Ascending aorta (tissue), 2 donors: ENCODE results near the gene RIF1. TPM values are rescaled to one million over a fixed set of nuclear protein-coding genes. Genes with fewer than 3 reads are reported as not detected.

Source experiments
- DNase-seq, 2 donors: peaks; one replicate each; pipeline ENCODE4 v3.0.0-alpha.2; 2019; ENCODE audit warnings: low spot score in 2 of 2
- H3K27ac ChIP-seq, 2 donors: fragments of 200-600 bp; sonication (generic); one replicate each; pipeline ENCODE4 v1.5.1; 2016 to 2017; ENCODE audit warnings: mild to moderate bottlenecking in 1 of 2
- H3K27me3 ChIP-seq: fragments of 200-600 bp; sonication (generic); one replicate; pipeline ENCODE4 v1.5.1; 2017
- H3K36me3 ChIP-seq, 2 donors: fragments of 200-600 bp; sonication (generic); one replicate each; pipeline ENCODE4 v1.5.1; 2016
- H3K4me1 ChIP-seq, 2 donors: fragments of 200-600 bp; sonication (generic); one replicate each; pipeline ENCODE4 v1.5.1; 2016 to 2017; ENCODE audit warnings: mild to moderate bottlenecking in 1 of 2
- H3K4me3 ChIP-seq, 2 donors: fragments of 200-600 bp; sonication (generic); one replicate each; pipeline ENCODE4 v1.5.1; 2016 to 2017; ENCODE audit warnings: mild to moderate bottlenecking in 1 of 2
- H3K9me3 ChIP-seq, 2 donors: fragments of 200-600 bp; sonication (generic); one replicate each; pipeline ENCODE4 v1.5.1; 2016
- CTCF ChIP-seq, 3 experiments: fragments of 200-600 bp in 2 of 3; fragments of 450-650 bp in 1 of 3; sonication (generic) in 2 of 3; IDR thresholded peaks; one replicate each; pipeline ENCODE4 v1.5.1; 2016 to 2019; ENCODE audit warnings: antibody characterized with exemption in 3 of 3, mild to moderate bottlenecking in 1 of 3, moderate library complexity in 1 of 3
- intact Hi-C: fragments of 100-400 bp; cut with DNase I; formaldehyde crosslinking; loops from one replicate; pipeline ENCODE4 v1.15.1; 2023
- total RNA-seq: library from RNA; depleted of rRNA; stranded (reverse); fragments of >200 nt; gene quantifications from one replicate; pipeline ENCODE4 v1.1.0, GENCODE V29; 2016

RIF1 gene
- total RNA-seq, 1 donor from 2014 or later, result 10.7 TPM

- TF ChIP-seq CTCF (IDR thresholded peaks at IDR 0.05), result no peak
- Histone ChIP-seq H3K27me3 (no peaks in the 10 kb centered on the region), H3K27ac (no peak overlapping the region), H3K36me3 (no peaks in the 10 kb centered on the region), H3K4me3 (no peak overlapping the region), H3K4me1 (no peaks in the 10 kb centered on the region), H3K9me3 (no peaks in the 10 kb centered on the region)
- DNase-seq, result no peak
- intact Hi-C loops, result no loop called here
Measured at GRCh38 chr2:151395509-151396374, 14.0 kb upstream of the RIF1 start.

GRCh38 chr2:151399981-151400380 lies 9.7 kb upstream of the RIF1 start:
- intact Hi-C loops, result no loop called here
- no peak overlapping the region for H3K4me3 ChIP-seq

GRCh38 chr2:151401149-151401548 lies 8.6 kb upstream of the RIF1 start:
- Histone ChIP-seq H3K36me3 (no peaks in the 10 kb centered on the region), H3K27ac (no peak overlapping the region), H3K4me3 (no peak overlapping the region), H3K27me3 (no peaks in the 10 kb centered on the region), H3K4me1 (no peaks in the 10 kb centered on the region), H3K9me3 (no peaks in the 10 kb centered on the region)
- intact Hi-C loops, result no loop called here
- no peak for TF ChIP-seq CTCF (IDR thresholded peaks at IDR 0.05)
- DNase-seq, result no peak

More at GRCh38 chr2:151399981-151400380, 9.7 kb upstream of the RIF1 start:
- Histone ChIP-seq H3K36me3 (no peaks in the 10 kb centered on the region), H3K9me3 (no peaks in the 10 kb centered on the region), H3K4me1 (no peaks in the 10 kb centered on the region), H3K27ac (no peak overlapping the region), H3K27me3 (no peaks in the 10 kb centered on the region)
- no peak for DNase-seq
- no peak for TF ChIP-seq CTCF (IDR thresholded peaks at IDR 0.05)

- TF ChIP-seq CTCF (IDR thresholded peaks at IDR 0.05), result no peak
- Histone ChIP-seq H3K27ac (no peak overlapping the region), H3K4me1 (no peaks in the 10 kb centered on the region), H3K27me3 (no peaks in the 10 kb centered on the region), H3K9me3 (no peaks in the 10 kb centered on the region), H3K4me3 (no peak overlapping the region), H3K36me3 (no peaks in the 10 kb centered on the region)
- intact Hi-C loops, result no loop called here
- DNase-seq, result no peak
Measured at GRCh38 chr2:151403914-151404313, 5.8 kb upstream of the RIF1 start.

- H3K4me1 ChIP-seq, result no peaks in the 10 kb centered on the region
- no peaks in the 10 kb centered on the region for H3K27me3 ChIP-seq
- TF ChIP-seq CTCF (IDR thresholded peaks at IDR 0.05), result no peak
- no peak overlapping the region for H3K4me3 ChIP-seq
- no peak for DNase-seq
- H3K27ac ChIP-seq, result no peak overlapping the region
- intact Hi-C loops, result no loop called here
- H3K9me3 ChIP-seq, result no peaks in the 10 kb centered on the region
- no peaks in the 10 kb centered on the region for H3K36me3 ChIP-seq
Measured at GRCh38 chr2:151405376-151405775, 4.3 kb upstream of the RIF1 start.
